Measurements from ENCODE around the gene REXO1.

Gene REXO1

DNA sequence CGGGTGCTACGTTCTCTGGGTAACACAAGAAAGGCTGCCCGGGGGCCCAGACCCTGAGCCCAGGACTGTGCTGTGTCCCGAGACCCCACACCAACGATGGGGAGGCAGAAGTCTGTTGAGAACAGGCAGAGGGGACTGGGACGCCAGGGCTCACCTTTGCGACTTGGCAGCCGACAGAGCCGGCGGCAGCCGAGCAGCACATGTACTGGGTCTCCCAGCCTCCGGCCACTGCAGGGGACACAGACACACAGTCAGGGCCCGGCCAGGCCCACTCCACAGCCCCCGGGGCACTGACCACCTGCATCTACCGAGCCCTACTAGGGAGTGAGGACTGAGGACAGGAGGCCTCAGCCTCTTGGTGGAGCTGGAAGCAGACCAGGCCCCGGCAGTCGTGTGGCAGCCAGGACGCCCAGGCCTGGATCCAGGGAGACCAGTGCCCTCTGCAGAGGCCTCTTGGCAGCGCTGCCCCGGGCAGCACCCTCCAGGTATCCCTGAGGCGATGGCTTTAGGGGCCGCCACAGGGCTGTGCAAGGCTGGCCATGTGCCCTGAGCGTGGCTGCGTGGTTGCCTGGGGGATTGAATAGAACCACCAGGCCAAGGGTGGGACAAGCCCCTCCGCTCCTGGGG, 30.6 kb downstream of the REXO1 start:
- TF ChIP-seq EZH2phosphoT487 (IDR thresholded peaks at IDR 0.05; ENCODE audit: low read length) (no peak), EZH2 (optimal IDR thresholded peaks at IDR 0.05; ENCODE audit: low read depth, low read length) (no peak)
- TF ChIP-seq, protein P1, sequence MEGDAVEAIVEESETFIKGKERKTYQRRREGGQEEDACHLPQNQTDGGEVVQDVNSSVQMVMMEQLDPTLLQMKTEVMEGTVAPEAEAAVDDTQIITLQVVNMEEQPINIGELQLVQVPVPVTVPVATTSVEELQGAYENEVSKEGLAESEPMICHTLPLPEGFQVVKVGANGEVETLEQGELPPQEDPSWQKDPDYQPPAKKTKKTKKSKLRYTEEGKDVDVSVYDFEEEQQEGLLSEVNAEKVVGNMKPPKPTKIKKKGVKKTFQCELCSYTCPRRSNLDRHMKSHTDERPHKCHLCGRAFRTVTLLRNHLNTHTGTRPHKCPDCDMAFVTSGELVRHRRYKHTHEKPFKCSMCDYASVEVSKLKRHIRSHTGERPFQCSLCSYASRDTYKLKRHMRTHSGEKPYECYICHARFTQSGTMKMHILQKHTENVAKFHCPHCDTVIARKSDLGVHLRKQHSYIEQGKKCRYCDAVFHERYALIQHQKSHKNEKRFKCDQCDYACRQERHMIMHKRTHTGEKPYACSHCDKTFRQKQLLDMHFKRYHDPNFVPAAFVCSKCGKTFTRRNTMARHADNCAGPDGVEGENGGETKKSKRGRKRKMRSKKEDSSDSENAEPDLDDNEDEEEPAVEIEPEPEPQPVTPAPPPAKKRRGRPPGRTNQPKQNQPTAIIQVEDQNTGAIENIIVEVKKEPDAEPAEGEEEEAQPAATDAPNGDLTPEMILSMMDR (IDR thresholded peaks at IDR 0.05; ENCODE audit: low read length), result no peak
- H4K20me1 ChIP-seq (ENCODE audit: insufficient read depth, low read length), result no peaks in the 10 kb centered on the region
- no peak overlapping the region for H3K9ac ChIP-seq (ENCODE audit: low read length)
- H3K79me2 ChIP-seq (ENCODE audit: low read length), result peaks cover under 1% of the 10 kb centered on the region; the same call in 1 of the 2 replicates
- H2AFZ ChIP-seq (ENCODE audit: low read length), result no peak overlapping the region
- peaks cover 7% of the 10 kb centered on the region for H3K4me1 ChIP-seq (ENCODE audit: low read length)
- H3K27ac ChIP-seq (ENCODE audit: low read length), result no peak overlapping the region
- H3K27me3 ChIP-seq (replicated peaks; ENCODE audit: insufficient read depth, low read length), result no peaks in the 10 kb centered on the region
- no peaks in the 10 kb centered on the region for H3K9me2 ChIP-seq (replicated peaks; ENCODE audit: insufficient read depth, low read length)
- H3K9me3 ChIP-seq (replicated peaks; ENCODE audit: insufficient read depth, low read length), result no peaks in the 10 kb centered on the region
- no peaks in the 10 kb centered on the region; the same call in 1 of the 2 replicates for H3F3A ChIP-seq (ENCODE audit: insufficient read depth, low read length)
- no peak for DNase-seq
- no peak overlapping the region for H3K4me2 ChIP-seq (ENCODE audit: low read depth, low read length)
- peaks cover 10% of the 10 kb centered on the region for H3K36me3 ChIP-seq (replicated peaks; ENCODE audit: insufficient read depth, low read length)
- H3K4me3 ChIP-seq (ENCODE audit: low read length), result no peak overlapping the region

DNA sequence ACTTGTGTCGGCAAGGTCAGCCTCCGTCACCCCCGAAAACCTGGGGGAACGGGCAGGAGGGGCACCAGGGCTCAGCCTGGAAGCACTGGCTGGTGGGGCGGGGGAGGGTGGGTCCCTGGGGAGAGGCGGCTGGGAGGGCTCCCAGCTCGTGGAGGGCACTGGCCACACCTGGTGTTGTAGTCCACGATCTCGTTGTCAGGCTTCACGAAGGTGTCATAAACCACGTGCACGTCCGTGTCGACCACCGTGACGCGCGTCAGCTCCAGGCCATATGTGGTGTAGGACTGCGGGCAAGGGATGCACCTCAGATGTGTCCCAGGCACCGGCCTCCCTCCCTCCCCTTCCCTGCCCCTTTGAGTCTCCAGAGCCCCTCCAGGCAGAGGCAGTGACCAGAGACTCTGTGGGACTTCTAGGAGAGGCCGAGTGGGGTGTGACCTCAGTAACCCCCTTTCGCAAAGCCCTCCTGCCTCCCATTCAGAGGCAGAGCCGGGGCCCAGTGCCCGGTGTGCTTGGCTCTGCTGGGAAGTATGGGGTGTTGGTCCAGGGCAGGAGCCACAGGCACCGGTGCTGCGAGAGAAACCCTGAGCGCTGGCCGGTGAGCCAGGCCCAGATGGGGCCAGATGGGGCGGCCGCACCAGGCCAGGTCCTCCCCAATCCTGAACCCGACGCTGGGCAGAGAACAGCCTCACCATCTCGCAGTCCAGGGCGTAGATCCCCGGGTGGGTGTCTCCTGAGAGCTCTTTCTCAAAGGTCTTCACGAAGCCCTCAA, 31.6 kb downstream of the REXO1 start:
- DNase-seq, result no peak
- H3K9me2 ChIP-seq (replicated peaks; ENCODE audit: insufficient read depth, low read length), result no peaks in the 10 kb centered on the region

DNA sequence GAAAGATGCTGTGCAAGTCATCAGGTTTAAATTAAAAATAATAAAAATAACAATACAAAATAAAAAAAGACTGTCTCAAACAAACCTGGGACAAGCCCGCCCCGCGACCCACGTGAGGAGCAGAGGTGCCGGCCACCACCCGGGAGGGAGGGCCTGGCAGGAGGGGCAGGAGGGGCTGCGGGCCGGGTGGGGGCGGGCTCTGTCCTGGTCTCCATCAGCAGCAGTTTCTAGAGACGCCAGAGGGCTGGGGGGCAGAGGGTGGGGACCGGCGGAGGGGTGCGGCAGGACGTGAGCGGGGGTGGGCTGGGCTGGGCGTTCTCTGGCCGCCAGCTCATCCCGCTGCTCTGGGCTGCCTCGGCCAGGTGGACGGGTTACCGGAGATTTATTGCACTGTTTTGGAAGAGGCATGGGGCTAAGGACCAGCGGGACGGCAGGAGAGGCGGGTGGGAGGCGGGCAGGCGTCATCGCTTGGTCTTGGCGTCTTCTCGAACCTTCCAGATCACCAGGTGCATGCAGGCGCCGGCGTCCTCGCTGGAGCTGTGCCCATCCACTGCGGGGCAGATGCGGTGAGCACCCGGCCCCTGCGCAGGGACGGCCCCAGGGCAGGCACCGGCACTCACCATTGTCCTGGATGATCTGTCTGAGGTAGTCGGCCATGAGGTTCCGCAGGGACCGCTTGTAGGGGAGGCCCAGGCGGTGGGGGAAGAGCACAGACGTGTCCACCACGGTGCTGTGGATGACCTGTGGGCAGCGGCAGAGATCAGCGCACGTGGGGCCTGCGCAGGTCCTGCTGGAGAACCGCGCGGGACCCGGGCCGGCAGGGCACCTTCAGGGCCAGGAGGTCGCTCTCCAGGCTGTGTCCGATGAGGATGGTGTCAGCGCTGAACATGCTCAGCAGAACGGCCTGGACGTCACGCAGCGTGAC, 32.4 kb downstream of the REXO1 start:
- Histone ChIP-seq H3K36me3 (replicated peaks; ENCODE audit: insufficient read depth, low read length) (peaks cover 10% of the 10 kb centered on the region), H3K4me2 (ENCODE audit: low read depth, low read length) (no peak overlapping the region), H3F3A (ENCODE audit: insufficient read depth, low read length) (no peaks in the 10 kb centered on the region; the same call in 1 of the 2 replicates)

More for the DNA sequence above, 31.6 kb downstream of the REXO1 start:
- no peaks in the 10 kb centered on the region; the same call in 1 of the 2 replicates for H3F3A ChIP-seq (ENCODE audit: insufficient read depth, low read length)
- H4K20me1 ChIP-seq (ENCODE audit: insufficient read depth, low read length), result no peaks in the 10 kb centered on the region
- no peaks in the 10 kb centered on the region for H3K9me3 ChIP-seq (replicated peaks; ENCODE audit: insufficient read depth, low read length)
- H3K79me2 ChIP-seq (ENCODE audit: low read length), result no peaks in the 10 kb centered on the region
- H3K4me1 ChIP-seq (ENCODE audit: low read length), result peaks cover 7% of the 10 kb centered on the region
- no peak overlapping the region for H3K27ac ChIP-seq (ENCODE audit: low read length)
- H2AFZ ChIP-seq (ENCODE audit: low read length), result no peak overlapping the region
- H3K4me2 ChIP-seq (ENCODE audit: low read depth, low read length), result no peak overlapping the region
- no peak overlapping the region for H3K9ac ChIP-seq (ENCODE audit: low read length)
- peaks cover 10% of the 10 kb centered on the region for H3K36me3 ChIP-seq (replicated peaks; ENCODE audit: insufficient read depth, low read length)
- H3K27me3 ChIP-seq (replicated peaks; ENCODE audit: insufficient read depth, low read length), result peaks cover 4% of the 10 kb centered on the region
- TF ChIP-seq EZH2phosphoT487 (IDR thresholded peaks at IDR 0.05; ENCODE audit: low read length) (no peak), EZH2 (optimal IDR thresholded peaks at IDR 0.05; ENCODE audit: low read depth, low read length) (no peak)
- TF ChIP-seq, protein P1 (IDR thresholded peaks at IDR 0.05; ENCODE audit: low read length), result no peak
- no peak overlapping the region for H3K4me3 ChIP-seq (ENCODE audit: low read length)

More for the DNA sequence above, 32.4 kb downstream of the REXO1 start:
- Histone ChIP-seq H3K9me2 (replicated peaks; ENCODE audit: insufficient read depth, low read length) (no peaks in the 10 kb centered on the region), H4K20me1 (ENCODE audit: insufficient read depth, low read length) (no peaks in the 10 kb centered on the region), H3K4me1 (ENCODE audit: low read length) (peaks cover 7% of the 10 kb centered on the region), H3K79me2 (ENCODE audit: low read length) (no peaks in the 10 kb centered on the region), H3K27ac (ENCODE audit: low read length) (no peak overlapping the region), H3K27me3 (replicated peaks; ENCODE audit: insufficient read depth, low read length) (peaks cover 12% of the 10 kb centered on the region), H3K4me3 (ENCODE audit: low read length) (no peak overlapping the region), H2AFZ (ENCODE audit: low read length) (no peak overlapping the region), H3K9ac (ENCODE audit: low read length) (no peak overlapping the region), H3K9me3 (replicated peaks; ENCODE audit: insufficient read depth, low read length) (no peaks in the 10 kb centered on the region)
- DNase-seq, result no peak
- no peak for TF ChIP-seq EZH2 (optimal IDR thresholded peaks at IDR 0.05; ENCODE audit: low read depth, low read length)
- TF ChIP-seq, protein P1 (IDR thresholded peaks at IDR 0.05; ENCODE audit: low read length), result no peak
- no peak for TF ChIP-seq EZH2phosphoT487 (IDR thresholded peaks at IDR 0.05; ENCODE audit: low read length)

Data from MM.1S (cell line).